ENCODE results near the gene SH3BGRL3.

DNA sequence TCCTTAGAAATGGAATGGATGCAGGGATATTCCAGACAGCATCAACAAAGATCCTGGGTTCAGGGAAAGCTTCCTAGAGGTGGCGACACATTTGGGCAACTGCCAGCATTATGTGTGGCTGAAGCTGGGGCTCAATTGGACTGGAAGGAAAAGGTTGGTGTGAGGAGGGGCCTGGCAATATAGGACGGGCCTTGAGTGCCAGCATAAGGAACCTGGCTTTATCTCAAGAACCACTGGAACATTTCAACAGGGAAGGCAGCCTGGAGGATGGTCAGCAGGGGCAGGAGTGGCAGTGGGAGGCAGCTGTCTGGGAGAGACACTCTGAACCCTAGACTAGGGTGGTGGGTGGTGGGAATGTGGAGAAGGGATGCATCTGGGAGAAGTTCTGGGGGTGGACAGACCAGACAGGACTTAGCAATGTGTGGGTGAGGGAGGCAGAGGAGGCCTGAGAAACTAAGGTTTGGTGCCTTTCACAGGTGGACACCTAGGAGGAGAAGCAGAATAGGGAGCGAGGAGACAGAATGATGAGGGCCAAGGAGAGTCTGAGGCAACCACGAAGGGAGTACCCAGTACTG, 3.5 kb downstream of the SH3BGRL3 start:
- no peak for TF ChIP-seq GATA3 (IDR thresholded peaks at IDR 0.05; ENCODE audit: low read depth, low read length)
- TF ChIP-seq GATA2 (IDR thresholded peaks at IDR 0.05; ENCODE audit: low read depth, low read length) = no peak
